ENCODE measurements around the gene HEPH. TPM values are rescaled to one million over a fixed set of nuclear protein-coding genes. Genes with fewer than 3 reads are reported as not detected.

The HEPH gene
- total and polyA plus RNA-seq, 4 donors: 0.68 to 2.5 (median 1.6) TPM

DNA sequence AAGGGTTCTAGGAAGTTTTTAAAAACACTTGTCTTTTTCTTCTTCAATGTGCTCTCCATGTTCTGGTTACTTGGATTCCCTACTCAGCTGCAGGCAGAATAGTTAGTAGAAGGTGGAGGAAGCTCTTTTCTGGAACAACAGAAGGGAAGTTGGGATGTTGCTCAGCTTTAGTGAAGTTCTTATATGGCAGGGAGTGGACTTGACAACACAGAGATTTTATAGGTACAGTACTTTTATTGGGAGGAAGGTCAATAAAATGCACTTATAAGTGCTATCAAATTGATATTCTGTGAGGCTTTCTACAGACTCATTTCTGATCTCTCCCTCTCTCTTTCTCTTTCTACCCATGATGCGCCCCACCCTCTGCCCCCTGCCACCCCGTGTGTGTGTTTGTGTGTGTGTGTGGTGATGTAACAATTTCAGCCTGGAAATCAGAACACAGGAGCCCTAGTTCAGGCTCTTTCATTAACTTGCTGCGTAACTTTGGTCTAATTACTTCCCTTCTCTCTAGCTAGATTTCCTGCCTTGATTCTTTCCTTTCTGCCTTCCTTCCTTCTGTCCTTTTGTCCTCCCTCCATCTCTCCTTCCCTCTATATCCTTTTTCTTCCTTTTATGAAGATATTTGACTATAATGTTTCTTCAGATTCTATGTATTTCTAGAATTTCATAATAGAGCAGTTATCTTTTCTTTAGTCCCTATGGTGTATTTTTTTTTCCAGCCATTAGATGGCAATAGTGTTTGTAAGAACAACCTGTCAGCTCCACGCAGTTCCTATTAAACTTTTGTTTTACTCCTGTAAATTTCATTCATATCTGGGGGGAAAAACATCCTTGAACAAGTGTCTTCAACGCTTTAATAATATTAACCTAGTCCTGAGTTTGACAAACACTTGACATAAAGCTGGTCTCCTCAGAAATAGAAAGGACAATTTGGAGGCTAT lies 37.1 kb downstream of the HEPH start:
- no peak overlapping the region for H3K27ac ChIP-seq (ENCODE audit: low read depth in 1 of 2, low read length in 2 of 2)
- WGBS: 40% methylated on average over 5 of the region's 5 CpGs
- no peaks in the 10 kb centered on the region for H3K36me3 ChIP-seq (ENCODE audit: control insufficient read depth in 4 of 4, insufficient read depth in 3 of 4, low read depth in 1 of 4, low read length in 3 of 4)
- H3K27me3 ChIP-seq (ENCODE audit: control insufficient read depth in 4 of 4, insufficient read depth in 4 of 4, low read length in 3 of 4): no peaks in the 10 kb centered on the region
- no peak overlapping the region for H3K4me3 ChIP-seq (ENCODE audit: low read depth in 1 of 3, low read length in 3 of 3)
- no peaks in the 10 kb centered on the region for H3K4me1 ChIP-seq (ENCODE audit: control insufficient read depth in 4 of 4, insufficient read depth in 4 of 4, low read length in 3 of 4)
- no peak overlapping the region for H3K9ac ChIP-seq (ENCODE audit: low read depth in 1 of 2, low read length in 2 of 2)
- TF ChIP-seq RAD21 (IDR thresholded peaks at IDR 0.05) (peak; percentile 49 to 64), SP1 (IDR thresholded peaks at IDR 0.05) (no peak)
- TF ChIP-seq, protein P1, sequence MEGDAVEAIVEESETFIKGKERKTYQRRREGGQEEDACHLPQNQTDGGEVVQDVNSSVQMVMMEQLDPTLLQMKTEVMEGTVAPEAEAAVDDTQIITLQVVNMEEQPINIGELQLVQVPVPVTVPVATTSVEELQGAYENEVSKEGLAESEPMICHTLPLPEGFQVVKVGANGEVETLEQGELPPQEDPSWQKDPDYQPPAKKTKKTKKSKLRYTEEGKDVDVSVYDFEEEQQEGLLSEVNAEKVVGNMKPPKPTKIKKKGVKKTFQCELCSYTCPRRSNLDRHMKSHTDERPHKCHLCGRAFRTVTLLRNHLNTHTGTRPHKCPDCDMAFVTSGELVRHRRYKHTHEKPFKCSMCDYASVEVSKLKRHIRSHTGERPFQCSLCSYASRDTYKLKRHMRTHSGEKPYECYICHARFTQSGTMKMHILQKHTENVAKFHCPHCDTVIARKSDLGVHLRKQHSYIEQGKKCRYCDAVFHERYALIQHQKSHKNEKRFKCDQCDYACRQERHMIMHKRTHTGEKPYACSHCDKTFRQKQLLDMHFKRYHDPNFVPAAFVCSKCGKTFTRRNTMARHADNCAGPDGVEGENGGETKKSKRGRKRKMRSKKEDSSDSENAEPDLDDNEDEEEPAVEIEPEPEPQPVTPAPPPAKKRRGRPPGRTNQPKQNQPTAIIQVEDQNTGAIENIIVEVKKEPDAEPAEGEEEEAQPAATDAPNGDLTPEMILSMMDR (IDR thresholded peaks at IDR 0.05; ENCODE audit: low read depth, low read length, missing input control): peak; percentile 28
- TF ChIP-seq, protein P2, sequence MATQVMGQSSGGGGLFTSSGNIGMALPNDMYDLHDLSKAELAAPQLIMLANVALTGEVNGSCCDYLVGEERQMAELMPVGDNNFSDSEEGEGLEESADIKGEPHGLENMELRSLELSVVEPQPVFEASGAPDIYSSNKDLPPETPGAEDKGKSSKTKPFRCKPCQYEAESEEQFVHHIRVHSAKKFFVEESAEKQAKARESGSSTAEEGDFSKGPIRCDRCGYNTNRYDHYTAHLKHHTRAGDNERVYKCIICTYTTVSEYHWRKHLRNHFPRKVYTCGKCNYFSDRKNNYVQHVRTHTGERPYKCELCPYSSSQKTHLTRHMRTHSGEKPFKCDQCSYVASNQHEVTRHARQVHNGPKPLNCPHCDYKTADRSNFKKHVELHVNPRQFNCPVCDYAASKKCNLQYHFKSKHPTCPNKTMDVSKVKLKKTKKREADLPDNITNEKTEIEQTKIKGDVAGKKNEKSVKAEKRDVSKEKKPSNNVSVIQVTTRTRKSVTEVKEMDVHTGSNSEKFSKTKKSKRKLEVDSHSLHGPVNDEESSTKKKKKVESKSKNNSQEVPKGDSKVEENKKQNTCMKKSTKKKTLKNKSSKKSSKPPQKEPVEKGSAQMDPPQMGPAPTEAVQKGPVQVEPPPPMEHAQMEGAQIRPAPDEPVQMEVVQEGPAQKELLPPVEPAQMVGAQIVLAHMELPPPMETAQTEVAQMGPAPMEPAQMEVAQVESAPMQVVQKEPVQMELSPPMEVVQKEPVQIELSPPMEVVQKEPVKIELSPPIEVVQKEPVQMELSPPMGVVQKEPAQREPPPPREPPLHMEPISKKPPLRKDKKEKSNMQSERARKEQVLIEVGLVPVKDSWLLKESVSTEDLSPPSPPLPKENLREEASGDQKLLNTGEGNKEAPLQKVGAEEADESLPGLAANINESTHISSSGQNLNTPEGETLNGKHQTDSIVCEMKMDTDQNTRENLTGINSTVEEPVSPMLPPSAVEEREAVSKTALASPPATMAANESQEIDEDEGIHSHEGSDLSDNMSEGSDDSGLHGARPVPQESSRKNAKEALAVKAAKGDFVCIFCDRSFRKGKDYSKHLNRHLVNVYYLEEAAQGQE (IDR thresholded peaks at IDR 0.05): no peak
- H3K9me3 ChIP-seq (ENCODE audit: control insufficient read depth in 4 of 4, low read length in 3 of 4): no peaks in the 10 kb centered on the region
- DNase-seq (ENCODE audit: low spot score): no peak

DNA sequence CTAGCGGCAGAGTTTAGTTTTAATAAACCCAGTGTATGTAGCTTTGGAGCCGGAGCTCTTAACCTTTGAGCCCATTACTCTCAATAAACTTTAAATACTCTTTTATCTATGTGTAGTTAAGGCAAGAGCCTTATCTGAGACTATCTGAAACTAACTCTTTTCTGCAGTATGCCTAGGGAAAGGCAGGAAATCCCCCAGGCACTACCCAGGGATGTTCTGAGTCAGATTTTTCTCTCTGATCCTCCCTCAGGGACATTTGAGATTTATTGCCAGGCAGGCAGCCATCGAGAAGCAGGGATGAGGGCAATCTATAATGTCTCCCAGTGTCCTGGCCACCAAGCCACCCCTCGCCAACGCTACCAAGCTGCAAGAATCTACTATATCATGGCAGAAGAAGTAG lies 39.1 kb downstream of the HEPH start:
- Histone ChIP-seq H3K4me1 (ENCODE audit: control insufficient read depth in 4 of 4, insufficient read depth in 4 of 4, low read length in 3 of 4) (no peaks in the 10 kb centered on the region), H3K9me3 (ENCODE audit: control insufficient read depth in 4 of 4, low read length in 3 of 4) (no peaks in the 10 kb centered on the region), H3K27me3 (ENCODE audit: control insufficient read depth in 4 of 4, insufficient read depth in 4 of 4, low read length in 3 of 4) (no peaks in the 10 kb centered on the region), H3K4me3 (ENCODE audit: low read depth in 1 of 3, low read length in 3 of 3) (no peak overlapping the region), H3K36me3 (ENCODE audit: control insufficient read depth in 4 of 4, insufficient read depth in 3 of 4, low read depth in 1 of 4, low read length in 3 of 4) (no peaks in the 10 kb centered on the region), H3K9ac (ENCODE audit: low read depth in 1 of 2, low read length in 2 of 2) (no peak overlapping the region), H3K27ac (ENCODE audit: low read depth in 1 of 2, low read length in 2 of 2) (no peak overlapping the region)
- DNase-seq (ENCODE audit: low spot score): no peak
- WGBS: 77% methylated on average over 5 of the region's 5 CpGs
- TF ChIP-seq, protein P2 (IDR thresholded peaks at IDR 0.05): no peak
- TF ChIP-seq, protein P3, sequence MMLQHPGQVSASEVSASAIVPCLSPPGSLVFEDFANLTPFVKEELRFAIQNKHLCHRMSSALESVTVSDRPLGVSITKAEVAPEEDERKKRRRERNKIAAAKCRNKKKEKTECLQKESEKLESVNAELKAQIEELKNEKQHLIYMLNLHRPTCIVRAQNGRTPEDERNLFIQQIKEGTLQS (IDR thresholded peaks at IDR 0.05): no peak
- TF ChIP-seq, protein P4, sequence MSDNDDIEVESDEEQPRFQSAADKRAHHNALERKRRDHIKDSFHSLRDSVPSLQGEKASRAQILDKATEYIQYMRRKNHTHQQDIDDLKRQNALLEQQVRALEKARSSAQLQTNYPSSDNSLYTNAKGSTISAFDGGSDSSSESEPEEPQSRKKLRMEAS (IDR thresholded peaks at IDR 0.05): no peak
- no peak for TF ChIP-seq RXRA (IDR thresholded peaks at IDR 0.05)
- TF ChIP-seq FOXA1 (IDR thresholded peaks at IDR 0.05): no peak
- no peak for TF ChIP-seq HNF4A (conservative IDR thresholded peaks at IDR 0.05)
- TF ChIP-seq, protein P1 (IDR thresholded peaks at IDR 0.05; ENCODE audit: low read depth, low read length, missing input control): no peak
- no peak for TF ChIP-seq NR2F2 (IDR thresholded peaks at IDR 0.05)
- TF ChIP-seq YY1 (IDR thresholded peaks at IDR 0.05): no peak
- TF ChIP-seq, protein P5, sequence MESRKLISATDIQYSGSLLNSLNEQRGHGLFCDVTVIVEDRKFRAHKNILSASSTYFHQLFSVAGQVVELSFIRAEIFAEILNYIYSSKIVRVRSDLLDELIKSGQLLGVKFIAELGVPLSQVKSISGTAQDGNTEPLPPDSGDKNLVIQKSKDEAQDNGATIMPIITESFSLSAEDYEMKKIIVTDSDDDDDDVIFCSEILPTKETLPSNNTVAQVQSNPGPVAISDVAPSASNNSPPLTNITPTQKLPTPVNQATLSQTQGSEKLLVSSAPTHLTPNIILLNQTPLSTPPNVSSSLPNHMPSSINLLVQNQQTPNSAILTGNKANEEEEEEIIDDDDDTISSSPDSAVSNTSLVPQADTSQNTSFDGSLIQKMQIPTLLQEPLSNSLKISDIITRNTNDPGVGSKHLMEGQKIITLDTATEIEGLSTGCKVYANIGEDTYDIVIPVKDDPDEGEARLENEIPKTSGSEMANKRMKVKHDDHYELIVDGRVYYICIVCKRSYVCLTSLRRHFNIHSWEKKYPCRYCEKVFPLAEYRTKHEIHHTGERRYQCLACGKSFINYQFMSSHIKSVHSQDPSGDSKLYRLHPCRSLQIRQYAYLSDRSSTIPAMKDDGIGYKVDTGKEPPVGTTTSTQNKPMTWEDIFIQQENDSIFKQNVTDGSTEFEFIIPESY (IDR thresholded peaks at IDR 0.05): no peak
- no peak for TF ChIP-seq FOXA2 (IDR thresholded peaks at IDR 0.05)
- no peak for TF ChIP-seq SP1 (IDR thresholded peaks at IDR 0.05)
- no peak for TF ChIP-seq EGR1 (IDR thresholded peaks at IDR 0.05; ENCODE audit: low read depth in 2 of 2)
- TF ChIP-seq TAF1 (conservative IDR thresholded peaks at IDR 0.05): no peak
- no peak for TF ChIP-seq JUND (IDR thresholded peaks at IDR 0.05)
